OCI-M2 (cell line): ENCODE results near the gene PCBP3.
"Not testable (repeated sequence)": the region's sequence is repeated elsewhere in the genome, so short reads cannot be mapped to it uniquely, and the experiment has no call there.

Experiments used
- DNase-seq: peaks from one replicate; lab custom pipeline; 2025; ENCODE audit not compliant: unreplicated experiment; lab: John Stamatoyannopoulos, UW

PCBP3 gene

DNA sequence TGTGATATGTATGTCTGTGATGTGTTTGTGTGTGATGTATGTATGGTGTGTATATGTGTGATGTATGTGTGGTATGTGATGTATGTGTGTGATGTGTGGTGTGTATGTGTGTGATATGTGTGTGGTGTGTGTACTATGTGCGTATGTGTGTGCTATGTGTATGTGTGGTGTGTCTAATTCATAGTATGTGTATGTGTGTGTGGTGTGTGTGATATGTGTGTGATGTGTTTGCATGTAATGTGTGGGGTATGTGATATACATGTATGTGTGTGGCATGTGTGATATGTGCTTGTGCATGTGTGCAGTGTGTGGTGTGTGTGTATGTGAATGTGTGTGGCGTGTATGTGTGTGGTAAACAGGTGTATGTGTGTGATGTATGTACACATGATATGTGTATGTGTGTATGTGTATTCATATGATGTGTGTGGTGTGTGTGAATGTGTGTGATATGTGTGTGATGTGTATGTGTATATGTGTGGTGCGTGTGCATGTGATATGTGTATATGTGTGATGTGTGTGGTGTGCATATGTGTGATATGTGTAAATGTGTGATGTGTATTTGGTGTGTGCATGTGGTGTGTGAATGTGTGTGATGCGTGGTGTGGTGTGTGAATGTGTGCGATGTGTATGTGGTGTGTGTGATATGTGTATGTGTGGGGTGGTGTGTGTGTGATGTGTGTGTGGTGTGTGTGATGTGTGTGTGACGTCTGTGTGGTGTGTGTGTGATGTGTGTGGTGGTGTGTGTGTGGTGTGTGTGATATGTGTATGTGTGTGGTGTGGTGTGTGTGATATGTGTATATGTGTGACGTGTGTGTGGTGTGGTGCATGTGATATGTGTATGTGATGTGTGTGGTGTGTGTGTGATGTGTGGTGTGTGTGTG is 8.0 kb upstream of the PCBP3 start:
- no peak for DNase-seq

DNA sequence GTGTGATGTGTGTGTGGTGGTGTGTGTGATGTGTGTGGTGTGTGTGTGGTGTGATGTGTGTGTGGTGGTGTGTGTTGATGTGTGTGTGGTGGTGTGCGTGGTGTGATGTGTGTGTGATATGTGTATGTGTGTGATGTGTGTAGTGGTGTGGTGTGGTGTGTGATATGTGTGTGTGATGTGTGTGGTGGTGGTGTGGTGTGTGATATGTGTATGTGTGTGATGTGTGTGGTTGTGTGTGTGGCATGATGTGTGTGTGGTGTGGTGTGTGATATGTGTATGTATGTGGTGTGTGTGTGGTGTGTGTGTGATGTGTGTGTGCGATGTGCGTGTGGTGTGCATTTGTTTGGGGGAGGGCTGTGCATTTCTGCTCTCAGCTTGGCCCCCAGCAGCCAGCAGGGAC is 7.1 kb upstream of the PCBP3 start:
- no peak for DNase-seq

DNA sequence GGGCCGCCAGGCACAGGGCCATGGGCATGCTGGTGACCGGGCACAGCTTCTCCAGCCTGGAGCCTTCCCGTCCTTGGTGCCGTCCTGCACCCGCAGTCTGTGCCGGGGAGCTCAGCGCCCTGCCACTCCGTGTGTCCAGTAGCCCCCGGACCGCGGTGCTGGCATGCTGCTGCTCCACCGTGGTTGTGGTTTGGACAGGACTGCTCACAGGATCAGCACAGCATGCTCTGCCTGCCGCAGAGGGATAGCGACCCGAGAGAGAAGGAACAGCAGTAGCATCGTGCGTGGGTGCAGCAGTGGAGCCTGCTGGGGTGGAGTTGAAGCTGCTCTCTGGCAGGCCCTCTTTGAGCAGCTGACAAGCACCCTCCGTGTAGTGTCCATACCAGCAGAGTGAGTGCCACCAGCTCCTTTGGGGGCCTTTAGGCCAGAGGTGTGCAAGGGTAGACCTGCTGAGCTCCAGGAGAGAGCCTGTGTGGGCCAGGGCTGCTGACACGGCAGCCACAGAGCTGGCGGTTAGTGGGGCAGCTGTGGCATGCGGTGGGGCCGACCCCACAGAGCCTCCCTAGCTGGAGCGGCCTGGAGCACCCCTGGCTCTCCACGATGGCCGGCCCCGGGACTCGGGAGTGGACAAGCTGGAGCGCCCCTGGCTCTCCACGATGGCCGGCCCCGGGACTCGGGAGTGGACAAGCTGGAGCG is 6.4 kb upstream of the PCBP3 start:
- no peak for DNase-seq

DNA sequence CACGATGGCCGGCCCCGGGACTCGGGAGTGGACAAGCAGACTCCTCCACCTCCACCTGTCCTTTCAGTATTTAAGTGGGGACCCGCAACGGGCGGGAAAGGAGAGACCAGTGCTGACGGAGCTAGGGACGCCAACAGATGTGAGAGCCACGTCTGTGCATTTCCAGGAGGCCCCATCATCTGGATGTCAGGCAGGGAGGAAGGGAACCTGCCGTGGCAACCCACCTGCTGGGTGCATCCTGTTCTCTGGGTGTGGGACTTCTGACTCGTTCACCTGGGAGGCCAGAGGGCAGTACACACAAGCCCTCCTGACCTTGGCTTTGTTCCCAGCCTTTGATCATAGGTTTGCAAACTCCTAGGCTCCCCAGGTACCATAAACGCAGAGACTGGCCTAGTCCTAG is 5.6 kb upstream of the PCBP3 start:
- no peak for DNase-seq

DNA sequence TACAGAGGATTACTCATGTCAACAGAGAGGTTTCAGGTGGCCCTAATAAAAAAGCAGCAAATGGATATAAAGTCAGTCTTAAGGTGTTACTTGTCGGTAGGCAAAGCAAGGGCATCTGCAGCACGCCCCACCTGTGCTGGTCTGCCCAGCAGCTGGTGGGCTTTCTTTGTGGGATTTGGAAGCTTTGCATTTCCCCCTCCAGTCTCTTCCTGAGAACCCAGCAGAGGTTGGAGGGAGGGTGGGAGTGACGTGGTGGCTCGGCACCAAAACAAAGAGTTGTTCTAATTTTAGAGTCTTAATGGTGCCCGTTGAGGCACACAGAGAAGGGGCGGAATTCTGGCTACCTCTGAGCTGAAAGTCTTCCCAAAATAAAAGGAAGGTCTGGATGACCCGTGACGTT is 4.8 kb upstream of the PCBP3 start:
- no peak for DNase-seq

DNA sequence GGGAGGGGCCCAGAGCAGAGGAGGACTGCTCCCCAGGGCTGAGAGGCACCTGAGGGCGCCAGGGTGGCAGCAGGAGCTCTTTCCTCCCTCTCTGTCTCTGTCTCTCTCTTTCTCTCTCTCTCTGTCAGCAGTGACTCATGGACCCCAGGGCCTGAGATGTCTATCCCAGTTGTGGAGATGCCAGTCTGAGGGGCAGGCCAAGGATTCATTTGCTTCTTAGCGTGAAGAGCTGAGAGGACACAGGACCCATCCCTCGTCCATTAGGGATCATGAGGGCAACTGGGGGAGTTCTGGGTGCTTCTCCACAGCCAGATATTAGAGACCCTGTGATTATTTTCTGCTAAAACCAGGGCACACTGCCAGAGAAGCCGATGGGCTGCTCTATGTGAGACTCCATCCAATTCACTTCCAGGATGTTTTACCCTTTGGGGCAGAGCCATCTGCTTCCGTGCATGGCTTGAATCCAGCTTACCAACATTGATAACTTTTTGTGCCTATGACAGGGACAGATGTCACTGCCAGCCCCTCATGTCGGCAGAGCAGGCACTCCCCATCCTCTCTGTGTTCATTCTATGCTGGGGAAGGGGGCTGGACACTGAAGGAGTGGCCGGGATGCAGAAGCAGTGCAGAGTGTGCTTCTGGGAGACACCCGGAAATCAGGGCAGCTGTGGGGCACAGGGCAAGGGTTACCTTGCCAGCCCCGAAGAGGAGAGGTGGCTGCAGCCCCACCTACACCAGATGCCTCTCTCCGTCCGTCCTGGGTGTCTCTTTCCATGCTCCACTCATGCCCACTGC is 4.1 kb upstream of the PCBP3 start:
- DNase-seq, result no peak

DNA sequence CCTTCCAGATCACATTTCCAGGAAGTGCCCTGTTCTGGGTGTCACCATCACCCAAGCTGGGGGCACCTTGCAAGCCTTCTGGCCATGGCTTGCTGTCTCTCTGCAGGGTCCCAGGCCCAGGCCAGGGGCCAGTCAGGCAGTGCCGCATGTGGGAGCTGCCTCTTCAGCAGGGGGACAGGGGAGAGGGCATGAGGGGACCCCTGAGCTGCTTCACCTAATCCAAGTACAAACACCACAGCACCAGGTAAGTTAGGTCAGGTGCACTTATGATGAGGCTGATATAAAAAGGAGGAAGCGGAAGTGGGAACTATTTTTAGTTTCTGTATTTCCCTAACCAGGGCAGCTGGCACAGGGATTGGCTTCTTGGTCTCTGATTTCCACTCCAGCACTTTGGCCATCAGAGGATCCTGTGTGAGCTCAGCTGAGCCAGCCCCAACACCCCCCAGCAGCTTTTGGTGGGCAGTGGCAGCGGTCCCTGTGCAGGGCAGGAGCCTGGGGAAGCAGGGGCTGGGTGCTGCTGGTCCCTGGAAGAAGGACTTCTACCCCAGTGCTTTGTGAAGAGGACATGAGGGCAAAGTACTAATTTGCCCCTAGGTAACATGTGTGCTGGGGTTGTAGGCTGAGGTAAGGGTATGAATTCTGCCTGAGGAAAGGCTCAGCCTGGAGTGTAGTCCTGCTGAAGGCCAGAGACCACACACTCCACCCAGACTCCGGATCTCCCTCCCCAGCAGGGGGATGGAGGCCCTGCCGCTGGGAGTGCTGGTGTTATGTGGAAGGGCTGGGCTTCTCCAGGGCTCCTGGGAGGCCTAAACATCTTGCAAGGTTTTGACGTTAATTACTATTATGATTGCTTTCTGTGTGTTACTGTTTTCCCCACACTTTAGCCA is 3.3 kb upstream of the PCBP3 start:
- DNase-seq, result no peak

DNA sequence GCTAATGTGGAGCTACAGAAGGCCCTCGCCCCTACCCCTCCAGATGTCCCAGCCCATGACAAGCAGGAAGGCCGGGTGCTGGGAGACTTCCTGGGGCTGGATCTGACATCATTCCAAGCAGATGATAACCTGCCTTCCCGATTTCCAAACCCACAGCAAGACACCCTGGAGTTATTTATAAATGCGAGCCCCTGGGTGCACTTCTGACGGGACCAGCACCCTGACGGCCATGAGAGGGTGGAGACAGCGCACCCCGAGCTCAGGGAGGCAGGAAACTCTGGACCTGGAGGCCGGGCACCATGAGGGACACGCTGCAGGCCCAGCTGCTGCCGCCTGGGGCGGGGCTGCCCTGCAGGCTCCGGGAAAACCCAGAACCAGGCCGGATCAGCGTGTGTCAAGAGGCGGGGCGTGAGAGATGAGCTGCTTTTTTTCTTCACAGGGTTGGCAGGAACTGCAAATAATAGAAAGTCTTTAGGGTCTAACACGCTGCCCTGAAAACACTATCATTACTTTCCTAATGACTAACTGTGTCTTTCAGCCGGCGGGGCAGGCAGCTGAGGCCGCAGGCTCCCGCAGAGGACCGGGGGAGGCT is 2.5 kb upstream of the PCBP3 start:
- no peak for DNase-seq

DNA sequence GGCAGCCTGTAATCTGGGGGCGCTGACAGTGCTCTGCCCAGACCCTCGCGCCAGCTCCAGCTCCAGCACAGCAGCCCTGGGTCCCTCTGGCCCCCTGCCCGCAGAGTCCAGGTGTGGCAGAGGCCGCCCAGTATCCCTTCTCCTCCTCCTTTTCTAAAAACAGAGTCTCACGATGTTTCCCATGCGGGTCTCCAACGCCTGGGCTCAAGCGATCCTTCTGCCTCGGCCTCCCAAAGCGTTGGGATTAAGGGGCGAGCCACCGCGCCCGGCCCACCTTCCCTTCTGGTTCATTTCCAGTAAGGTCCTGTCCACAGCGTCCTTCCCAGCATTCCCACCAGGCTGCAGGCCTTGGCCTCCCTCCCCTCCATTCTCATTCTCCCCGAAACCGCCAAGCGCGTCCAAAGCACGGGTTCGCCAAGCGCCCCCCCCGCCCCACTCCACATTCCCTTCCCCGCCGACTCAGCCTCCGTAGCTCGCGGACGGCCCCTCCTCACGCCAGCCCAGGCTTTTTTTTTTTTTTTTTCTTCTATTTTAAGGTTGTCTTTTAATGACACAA is 2.0 kb upstream of the PCBP3 start:
- no peak for DNase-seq

DNA sequence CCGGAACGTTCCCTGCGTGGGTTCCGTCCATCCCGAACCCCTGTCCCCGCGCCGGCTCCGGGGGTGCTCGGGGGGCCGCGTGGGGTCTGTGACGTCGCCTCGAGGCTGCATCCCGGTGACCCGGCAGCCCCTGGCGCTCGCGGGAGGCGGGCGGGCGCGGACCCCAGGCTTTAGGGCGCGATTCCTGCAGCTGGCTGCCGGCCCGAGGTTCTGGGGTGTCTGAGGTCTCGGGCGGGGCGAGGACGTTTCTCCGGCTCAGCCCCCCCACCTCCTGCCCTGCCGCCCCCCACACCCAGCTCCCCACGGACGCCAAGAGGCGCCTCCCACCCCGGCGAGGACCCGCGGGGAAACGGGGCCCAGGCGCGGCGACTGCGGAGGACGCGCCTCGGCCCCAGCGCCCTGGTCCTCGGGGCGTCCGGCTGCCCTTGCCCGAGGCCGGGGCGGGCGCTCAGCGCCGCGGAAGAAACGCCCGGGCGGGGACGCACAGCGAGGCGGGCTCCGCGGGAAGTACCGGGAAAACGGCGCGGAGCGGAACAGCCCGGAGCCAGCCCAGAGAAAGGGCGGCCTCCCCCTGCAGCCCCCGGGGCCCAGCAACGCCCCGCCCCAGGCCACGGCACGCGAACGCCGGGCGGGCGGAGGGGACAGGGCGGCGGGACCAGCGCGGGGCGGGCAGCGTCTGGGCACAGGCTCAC is 1.3 kb upstream of the PCBP3 start:
- DNase-seq, result no peak

DNA sequence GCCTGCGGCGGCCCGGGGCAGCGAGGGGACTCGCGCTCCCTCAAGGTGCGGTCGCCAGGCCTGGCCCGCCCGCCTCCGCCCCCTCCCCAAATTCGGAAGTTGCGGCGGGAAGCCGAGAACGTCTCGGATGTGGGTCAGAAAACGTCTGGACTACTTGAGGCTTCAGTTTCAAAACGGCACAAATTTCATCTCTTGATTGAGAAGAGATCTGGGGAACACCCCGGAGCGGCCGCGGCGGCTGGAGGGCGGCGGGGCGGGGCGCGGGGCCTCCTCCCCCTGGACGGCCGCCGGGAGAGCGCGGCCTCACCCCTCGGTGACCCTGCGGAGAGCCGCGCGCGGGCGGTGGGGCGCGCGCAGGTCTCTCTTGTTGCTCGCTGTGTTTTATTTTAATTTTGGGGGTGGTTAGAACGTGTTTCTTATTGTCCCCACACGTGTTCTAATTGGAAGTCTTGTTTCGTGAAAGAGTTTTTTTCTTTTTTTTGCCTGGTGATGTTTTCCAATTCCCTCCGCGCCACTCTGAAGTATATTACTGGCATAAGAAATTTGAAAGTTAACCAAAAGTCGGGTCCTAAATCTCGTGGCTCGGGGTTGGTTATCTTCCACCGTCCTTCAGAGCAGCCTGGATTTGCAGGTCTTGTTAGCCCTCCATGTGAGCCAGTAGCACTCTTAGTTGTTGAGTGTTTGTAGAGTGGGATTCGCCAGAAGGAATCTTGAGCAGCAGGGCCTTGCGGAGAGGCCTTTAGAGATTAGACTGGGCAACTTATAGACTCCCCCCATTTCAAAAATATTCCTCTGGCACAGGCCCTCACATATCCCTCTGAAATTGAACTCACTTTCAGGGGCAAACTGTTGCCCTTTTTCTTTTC is 749 bp downstream of the PCBP3 start:
- DNase-seq, result no peak

DNA sequence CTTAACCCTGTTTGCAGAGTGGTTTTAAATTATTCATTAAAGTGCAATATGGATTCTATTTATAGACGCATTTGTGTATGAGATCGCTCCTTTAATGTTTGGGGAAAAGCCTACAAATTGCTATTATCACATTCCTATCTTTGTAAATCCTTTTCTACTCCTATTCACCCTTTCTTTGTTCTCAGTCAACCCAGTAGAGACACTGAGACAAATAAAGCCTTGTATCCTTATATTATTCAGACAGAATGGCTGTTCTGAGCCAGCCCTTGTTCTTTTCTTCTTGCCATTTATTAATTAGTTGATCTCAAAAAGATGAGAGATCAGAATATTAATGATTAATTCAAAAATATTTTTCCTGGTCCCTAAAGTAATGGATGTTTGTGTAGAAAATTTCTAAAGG is 8.4 kb downstream of the PCBP3 start:
- DNase-seq, result no peak

DNA sequence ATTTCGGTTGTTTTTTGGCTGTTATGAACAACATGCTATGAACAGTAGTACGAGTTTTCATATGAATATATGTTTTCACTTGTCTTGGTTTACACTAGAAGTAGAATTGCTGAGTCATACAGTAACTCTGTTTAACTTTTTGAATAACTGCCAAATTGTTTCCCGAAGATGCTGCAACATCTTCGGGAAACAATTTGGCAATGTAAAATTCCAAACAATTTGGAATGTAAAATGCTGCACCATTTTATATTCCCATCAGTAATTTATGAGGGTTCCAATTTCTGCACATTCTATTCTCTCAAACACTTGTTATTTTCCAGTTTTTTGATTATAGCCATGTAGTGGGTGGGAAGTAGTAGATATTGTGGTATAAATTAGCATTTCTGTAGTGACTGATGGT is 11.6 kb downstream of the PCBP3 start:
- DNase-seq, result no peak

DNA sequence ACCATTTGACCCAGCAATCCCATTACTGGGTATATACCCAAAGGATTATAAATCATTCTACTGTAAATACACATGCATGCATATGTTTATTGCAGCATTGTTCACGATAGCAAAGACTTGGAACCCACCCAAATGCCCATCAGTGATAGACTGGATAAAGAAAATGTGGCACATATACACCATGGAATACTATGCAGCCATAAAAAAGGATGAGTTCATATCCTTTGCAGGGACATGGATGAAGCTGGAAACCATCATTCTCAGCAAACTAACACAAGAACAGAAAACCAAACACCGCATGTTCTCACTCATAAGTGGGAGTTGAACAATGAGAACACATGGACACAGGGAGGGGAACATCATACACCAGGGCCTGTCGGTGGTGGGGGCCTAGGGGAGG is 12.6 kb downstream of the PCBP3 start:
- not testable (repeated sequence) for DNase-seq

DNA sequence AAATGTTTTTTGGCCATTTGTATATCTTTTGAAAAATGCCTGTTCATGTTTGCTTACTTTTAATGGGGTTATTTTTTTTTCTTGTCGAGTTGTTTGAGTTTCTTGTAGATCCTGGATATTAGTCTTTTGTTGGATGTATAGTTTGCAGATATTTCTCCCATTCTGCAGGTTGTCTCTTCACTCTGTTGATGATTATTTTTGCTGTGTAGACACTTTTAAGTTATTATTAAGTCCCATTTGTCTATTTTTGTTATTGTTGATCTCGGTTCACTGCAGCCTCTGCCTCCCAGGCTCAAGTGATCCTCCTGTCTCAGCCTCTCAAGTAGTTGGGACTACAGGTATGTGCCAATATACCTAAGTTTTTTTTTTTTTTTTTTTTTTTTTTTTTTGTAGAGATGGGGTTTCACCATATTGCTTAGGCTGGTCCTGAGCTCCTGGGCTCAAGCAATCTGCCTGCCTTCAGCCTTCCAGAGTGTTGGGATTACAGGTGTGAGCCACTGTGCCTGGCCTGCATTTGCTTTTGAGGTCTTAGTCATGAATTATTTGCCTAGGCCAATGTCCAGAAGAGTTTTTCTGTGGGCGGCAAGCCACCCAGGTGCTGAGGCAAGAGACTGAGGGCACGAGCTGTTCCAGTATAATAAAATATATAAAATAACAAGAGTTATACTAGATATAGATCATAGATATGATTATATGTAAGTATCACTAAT is 18.5 kb downstream of the PCBP3 start:
- not testable (repeated sequence) for DNase-seq

DNA sequence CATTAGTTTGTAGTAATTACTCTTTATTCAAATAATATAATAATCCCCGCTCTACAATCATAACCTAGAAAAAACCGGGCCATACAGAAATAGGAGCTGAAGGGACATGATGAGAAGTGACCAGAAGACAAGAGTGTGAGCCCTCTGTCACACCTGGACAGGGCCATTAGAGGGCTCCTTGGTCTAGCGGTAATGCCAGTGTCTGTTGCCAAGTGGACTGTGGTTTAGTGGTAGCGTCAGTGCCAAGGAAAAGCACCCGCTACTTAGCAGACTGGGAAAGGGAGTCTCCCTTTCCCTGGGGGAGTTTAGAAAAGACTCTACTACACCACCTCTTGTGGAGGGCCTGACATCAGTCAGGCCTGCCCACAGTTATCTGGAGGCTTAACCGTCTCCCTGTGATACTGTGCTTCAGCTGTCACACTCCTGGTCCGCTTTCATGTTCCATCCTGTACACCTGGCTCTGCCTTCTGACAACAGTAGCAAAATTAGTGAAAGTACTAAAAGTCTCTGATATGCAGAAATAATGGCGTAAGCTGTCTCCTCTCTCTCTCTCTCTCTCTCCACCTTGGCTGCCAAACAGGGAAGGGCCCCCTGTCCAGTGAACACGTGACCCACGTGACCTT is 19.2 kb downstream of the PCBP3 start:
- not testable (repeated sequence) for DNase-seq

DNA sequence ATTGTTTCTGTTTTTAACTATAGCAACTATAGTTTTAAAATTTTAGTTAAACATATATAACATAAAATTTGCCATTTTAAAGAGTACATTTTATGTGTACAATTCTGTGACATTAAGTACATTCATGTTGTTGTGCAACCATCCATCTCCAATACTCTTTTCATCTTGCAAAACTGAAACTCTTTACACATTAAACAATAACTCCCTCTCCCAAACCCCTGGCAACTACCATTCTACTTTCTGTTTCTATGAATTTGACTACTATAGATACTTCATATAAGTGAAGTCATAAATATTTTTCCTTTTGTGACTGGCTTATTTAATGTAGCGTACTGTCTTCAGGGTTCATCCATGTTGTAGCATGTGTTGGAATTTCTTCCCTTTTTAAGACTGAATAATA is 25.9 kb downstream of the PCBP3 start:
- DNase-seq, result no peak
